Esophagus muscularis mucosa (tissue), 4 donors: Measurements from ENCODE around the gene MESP1. TPM values are rescaled to one million over a fixed set of nuclear protein-coding genes. Genes with fewer than 3 reads are reported as not detected.

Experiments
- DNase-seq: peaks from one replicate; pipeline ENCODE4 v3.0.0-alpha.2; 2017; ENCODE audit errors: extremely low spot score
- H3K27ac ChIP-seq, 4 donors: fragments of 200-600 bp; sonication (generic); replicated peaks in 1 of 4; 1 replicate in 3 of 4; 2 replicates in 1 of 4; pipeline ENCODE4 v1.5.1; 2016 to 2019; ENCODE audit warnings: mild to moderate bottlenecking in 1 of 4
- H3K27me3 ChIP-seq, 4 donors: fragments of 200-600 bp; sonication (generic); one replicate each; pipeline versions ENCODE4 v1.5.1 to v1.6.0; 2016 to 2019
- H3K36me3 ChIP-seq, 4 donors: fragments of 200-600 bp; sonication (generic); one replicate each; pipeline ENCODE4 v1.5.1; 2016 to 2019
- H3K4me1 ChIP-seq, 4 donors: fragments of 200-600 bp; sonication (generic); one replicate each; pipeline ENCODE4 v1.5.1; 2016 to 2019
- H3K4me3 ChIP-seq, 4 donors: fragments of 200-600 bp; sonication (generic); 1 replicate in 2 of 4; 2 replicates in 2 of 4; pipeline ENCODE4 v1.5.1; 2016 to 2019; ENCODE audit warnings: mild to moderate bottlenecking in 4 of 4, moderate library complexity in 1 of 4
- H3K9me3 ChIP-seq, 4 donors: fragments of 200-600 bp; sonication (generic); 1 replicate in 3 of 4; 2 replicates in 1 of 4; pipeline ENCODE4 v1.5.1; 2016 to 2019
- CTCF ChIP-seq, 3 experiments: fragments of 200-600 bp in 2 of 3; fragments of 450-650 bp in 1 of 3; sonication (generic) in 2 of 3; IDR thresholded peaks; one replicate each; pipeline ENCODE4 v1.5.1; 2017 to 2019; ENCODE audit warnings: antibody characterized with exemption in 3 of 3, mild to moderate bottlenecking in 2 of 3, moderate library complexity in 1 of 3
- EP300 ChIP-seq: sonication (generic); formaldehyde crosslinking; IDR thresholded peaks from one replicate; pipeline ENCODE4 v1.6.1; 2017; ENCODE audit warnings: antibody characterized with exemption
- POLR2A ChIP-seq: fragments of 450-650 bp; IDR thresholded peaks from one replicate; pipeline ENCODE4 v1.6.1; 2017; ENCODE audit warnings: antibody characterized with exemption, moderate library complexity, mild to moderate bottlenecking, low read depth
- POLR2AphosphoS5 ChIP-seq, 2 donors: sonication (generic); formaldehyde crosslinking; IDR thresholded peaks; one replicate each; pipeline ENCODE4 v1.6.1; 2017; ENCODE audit warnings: antibody characterized with exemption in 2 of 2
- WGBS: methylation state at CpG from one replicate; pipeline ENCODE4 v1.1.5; 2018; 5-methylcytosine and 5-hydroxymethylcytosine counted together
- intact Hi-C: fragments of 100-400 bp; cut with DNase I; formaldehyde crosslinking; loops from one replicate; pipeline ENCODE4 v1.15.1; 2023
- total RNA-seq, 4 donors: library from RNA; depleted of rRNA; stranded (reverse); fragments of >200 nt; gene quantifications; one replicate each; pipeline versions ENCODE4 v1.1.0 to v1.2.1, GENCODE V29; 2016

The MESP1 gene
- total RNA-seq, 4 donors from 2014 or later: 0.50 to 2.8 (median 1.7) TPM

GRCh38 chr15:89781891-89782618, 31.0 kb upstream of the MESP1 start:
- H3K36me3 ChIP-seq: no peaks in the 10 kb centered on the region
- peaks cover 0 to under 1% (median 0%) of the 10 kb centered on the region in 4 donors for H3K9me3 ChIP-seq
- no peaks in the 10 kb centered on the region for H3K27me3 ChIP-seq
- 80% methylated on average over 15 of the region's 15 CpGs for WGBS
- no peak for DNase-seq
- H3K4me3 ChIP-seq: no peak overlapping the region
- TF ChIP-seq POLR2A (no peak), CTCF (IDR thresholded peaks at IDR 0.05) (no peak), POLR2AphosphoS5 (IDR thresholded peaks at IDR 0.05) (no peak), EP300 (no peak)
- H3K27ac ChIP-seq: no peak overlapping the region
- peaks cover 0 to under 1% (median under 1%) of the 10 kb centered on the region in 4 donors for H3K4me1 ChIP-seq
- intact Hi-C loops: no loop called here

DNA sequence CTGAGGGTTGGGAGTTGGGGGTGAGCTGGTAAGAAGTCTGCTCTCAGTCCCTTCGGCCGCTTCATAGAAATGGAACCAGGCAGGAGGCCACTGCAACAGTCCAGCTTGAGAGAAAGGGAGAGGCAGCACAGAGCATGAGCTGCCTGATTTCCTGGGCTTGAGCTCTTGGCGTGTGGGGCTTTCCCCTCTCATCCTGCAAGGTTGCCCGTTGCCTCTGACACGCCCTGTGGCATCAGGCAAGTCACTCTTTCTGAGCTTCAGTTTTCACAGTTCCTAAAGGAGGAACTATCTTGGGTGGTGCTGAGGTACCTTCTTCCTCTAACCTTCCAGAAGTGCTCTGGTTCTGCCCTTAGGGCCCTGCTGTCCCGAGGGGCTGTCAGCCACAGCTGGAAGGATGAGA, 30.0 kb upstream of the MESP1 start:
- Histone ChIP-seq H3K9me3 (no peaks in the 10 kb centered on the region), H3K4me3 (no peak overlapping the region), H3K4me1 (peaks cover 8 to 11% (median 10%) of the 10 kb centered on the region in 4 donors), H3K27me3 (no peaks in the 10 kb centered on the region), H3K36me3 (no peaks in the 10 kb centered on the region), H3K27ac (no peak overlapping the region)
- WGBS: 75% methylated on average over 4 of the region's 6 CpGs
- no peak for DNase-seq
- intact Hi-C loops: no loop called here
- TF ChIP-seq POLR2A (no peak), POLR2AphosphoS5 (IDR thresholded peaks at IDR 0.05) (no peak), CTCF (IDR thresholded peaks at IDR 0.05) (no peak), EP300 (no peak)

- H3K4me3 ChIP-seq: no peak overlapping the region
- no peaks in the 10 kb centered on the region for H3K36me3 ChIP-seq
- H3K27me3 ChIP-seq: no peaks in the 10 kb centered on the region
- no peak for TF ChIP-seq POLR2A
- TF ChIP-seq POLR2AphosphoS5 (IDR thresholded peaks at IDR 0.05): no peak
- no peak for TF ChIP-seq CTCF (IDR thresholded peaks at IDR 0.05)
- no peak for TF ChIP-seq EP300
- WGBS: 87% methylated on average over 6 of the region's 6 CpGs
- DNase-seq: no peak
- no peak overlapping the region for H3K27ac ChIP-seq
- intact Hi-C loops: no loop called here
- H3K9me3 ChIP-seq: no peaks in the 10 kb centered on the region
- peaks cover 11 to 15% (median 14%) of the 10 kb centered on the region in 4 donors for H3K4me1 ChIP-seq
Observed at GRCh38 chr15:89780601-89781000, 29.6 kb upstream of the MESP1 start.

GRCh38 chr15:89778861-89779260, 27.8 kb upstream of the MESP1 start:
- no peak for DNase-seq
- no peak overlapping the region for H3K4me3 ChIP-seq
- intact Hi-C loops: loop anchor here (10.0 kb wide), 1 partner anchor 196 kb away; no protein-coding TSS in a partner anchor
- H3K27me3 ChIP-seq: no peaks in the 10 kb centered on the region
- H3K4me1 ChIP-seq: peaks cover 11 to 16% (median 14%) of the 10 kb centered on the region in 4 donors
- WGBS: 86% methylated on average over 4 of the region's 4 CpGs
- no peak overlapping the region for H3K27ac ChIP-seq
- TF ChIP-seq POLR2A (no peak), EP300 (no peak), CTCF (IDR thresholded peaks at IDR 0.05) (no peak), POLR2AphosphoS5 (IDR thresholded peaks at IDR 0.05) (no peak)
- no peaks in the 10 kb centered on the region for H3K9me3 ChIP-seq
- H3K36me3 ChIP-seq: no peaks in the 10 kb centered on the region
